Retinal pigment epithelial cell (primary cell): ENCODE measurements around the gene OSGEP.

Experiments
- DNase-seq: peaks from one replicate; pipeline ENCODE4 v3.0.0-alpha.2; 2010; ENCODE audit warnings: low read depth
- H3K4me3 ChIP-seq: 2 replicates; pipeline ENCODE4 v1.5.1; 2011; ENCODE audit warnings: mild to moderate bottlenecking, low read length, control low read depth, moderate library complexity
- TF ChIP-seq, protein P1 (sequence below): conservative IDR thresholded peaks from 2 replicates; pipeline ENCODE4 v1.5.1; 2011; ENCODE audit warnings: low read depth, low read length, control low read depth, inconsistent platforms

The OSGEP gene

DNA sequence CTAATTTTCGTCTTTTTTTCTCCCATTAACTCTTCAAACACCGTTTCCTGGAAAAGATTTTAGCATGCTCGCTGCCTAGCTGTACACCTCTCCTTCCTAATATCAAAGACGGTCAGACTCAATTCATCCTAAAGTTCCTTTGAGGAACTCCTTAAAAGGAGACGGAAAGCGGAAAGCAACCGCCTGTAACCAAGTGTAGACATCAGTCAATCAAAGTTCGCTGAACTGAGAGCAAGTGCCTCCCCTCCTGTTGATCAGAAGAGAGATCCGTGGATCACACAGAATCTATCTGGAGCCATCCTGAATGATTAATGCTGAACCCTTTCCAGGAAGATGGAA, 40.9 kb downstream of the OSGEP start:
- DNase-seq = no peak
- TF ChIP-seq, protein P1, sequence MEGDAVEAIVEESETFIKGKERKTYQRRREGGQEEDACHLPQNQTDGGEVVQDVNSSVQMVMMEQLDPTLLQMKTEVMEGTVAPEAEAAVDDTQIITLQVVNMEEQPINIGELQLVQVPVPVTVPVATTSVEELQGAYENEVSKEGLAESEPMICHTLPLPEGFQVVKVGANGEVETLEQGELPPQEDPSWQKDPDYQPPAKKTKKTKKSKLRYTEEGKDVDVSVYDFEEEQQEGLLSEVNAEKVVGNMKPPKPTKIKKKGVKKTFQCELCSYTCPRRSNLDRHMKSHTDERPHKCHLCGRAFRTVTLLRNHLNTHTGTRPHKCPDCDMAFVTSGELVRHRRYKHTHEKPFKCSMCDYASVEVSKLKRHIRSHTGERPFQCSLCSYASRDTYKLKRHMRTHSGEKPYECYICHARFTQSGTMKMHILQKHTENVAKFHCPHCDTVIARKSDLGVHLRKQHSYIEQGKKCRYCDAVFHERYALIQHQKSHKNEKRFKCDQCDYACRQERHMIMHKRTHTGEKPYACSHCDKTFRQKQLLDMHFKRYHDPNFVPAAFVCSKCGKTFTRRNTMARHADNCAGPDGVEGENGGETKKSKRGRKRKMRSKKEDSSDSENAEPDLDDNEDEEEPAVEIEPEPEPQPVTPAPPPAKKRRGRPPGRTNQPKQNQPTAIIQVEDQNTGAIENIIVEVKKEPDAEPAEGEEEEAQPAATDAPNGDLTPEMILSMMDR = no peak
- H3K4me3 ChIP-seq = peak overlapping the region; percentile 92

DNA sequence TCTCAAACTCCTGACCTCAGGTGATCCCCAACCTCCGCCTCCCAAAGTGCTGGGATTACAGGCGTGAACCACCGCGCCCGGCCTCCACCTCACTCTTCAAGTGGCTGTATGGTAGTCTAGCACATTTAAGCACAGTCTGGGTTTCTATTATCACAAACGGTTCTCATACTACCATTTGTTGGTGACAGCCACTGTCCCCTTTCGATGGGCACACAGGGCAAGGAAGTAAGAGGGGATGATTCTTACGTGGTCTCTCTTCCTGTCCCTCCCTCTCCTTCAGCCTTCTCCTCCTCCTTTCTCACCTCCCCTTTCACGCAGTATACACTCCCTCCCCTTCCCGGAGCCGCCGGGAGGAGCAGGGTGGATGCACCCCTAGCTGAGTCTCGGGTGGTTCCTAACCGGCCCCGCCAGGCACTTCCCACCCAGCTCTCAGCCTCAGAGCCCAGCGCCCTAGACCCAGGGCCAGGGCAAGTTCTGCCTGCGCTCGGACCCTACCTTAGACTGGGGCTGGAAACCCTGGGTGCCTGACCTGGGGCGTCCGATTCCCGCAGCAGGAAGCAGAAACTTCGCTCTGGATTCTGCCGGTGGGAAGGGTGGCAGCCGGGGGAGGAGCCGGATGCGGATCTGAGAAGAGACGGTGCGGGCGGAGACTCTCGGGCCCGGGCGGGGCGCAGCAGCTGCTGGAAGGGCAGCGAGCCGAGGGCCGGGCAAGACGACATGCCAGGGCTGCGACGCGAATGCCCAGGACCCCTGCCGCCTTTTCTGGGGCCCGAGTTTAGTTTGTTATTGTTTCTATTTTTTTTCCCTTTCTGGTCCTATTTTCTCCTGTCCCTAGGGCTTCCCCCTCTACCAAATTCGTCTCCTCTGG, 41.5 kb downstream of the OSGEP start, which contains the start of gene TEP1:
Gene TEP1 (minus strand): TSS at position 626 of the 868 bp plus-strand sequence. CDS start 5,062 bp downstream, outside the sequence.
- peak within 1 kb of the TSS; percentile 92 for H3K4me3 ChIP-seq
- TF ChIP-seq, protein P1 = no peak
- DNase-seq = peak; percentile 30

DNA sequence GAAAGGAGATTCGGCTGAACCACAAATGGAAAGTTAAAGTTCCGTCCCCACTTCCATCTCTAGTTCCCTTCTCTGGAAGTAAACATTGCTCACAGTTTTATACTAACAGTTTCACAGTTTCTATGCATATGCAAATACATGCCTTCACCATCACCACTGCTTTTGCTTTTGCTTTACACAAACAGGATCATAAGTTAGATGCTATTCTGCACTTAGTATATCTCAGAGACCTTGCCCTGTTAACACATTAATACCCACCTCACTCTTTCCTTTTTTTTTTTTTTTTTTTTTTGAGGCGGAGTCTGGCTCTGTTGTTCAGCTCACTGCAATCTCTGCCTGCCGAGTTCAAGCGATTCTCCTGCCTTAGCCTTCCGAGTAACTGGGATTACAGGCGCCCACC, 42.2 kb downstream of the OSGEP start:
- no peak for DNase-seq
- H3K4me3 ChIP-seq = peak overlapping the region; percentile 92
- TF ChIP-seq, protein P1 = no peak

DNA sequence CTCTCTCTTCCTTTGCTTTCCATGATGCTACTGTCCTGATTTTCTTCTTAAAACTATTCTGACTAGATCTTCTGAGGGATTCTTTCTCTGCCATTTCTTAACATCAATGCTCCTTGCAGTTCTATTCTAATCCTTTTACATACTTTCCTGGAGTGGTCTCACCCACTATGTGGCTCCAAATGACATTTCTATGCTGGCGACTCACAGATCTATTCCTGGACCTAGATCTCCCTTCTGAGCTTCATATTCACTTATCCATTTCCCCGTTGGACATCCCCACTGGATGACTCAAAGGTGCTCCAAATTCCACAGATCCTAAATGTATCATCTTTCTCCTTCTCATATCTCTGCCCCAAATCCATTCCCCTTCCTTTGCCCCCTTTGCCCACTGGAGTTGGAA, 45.4 kb downstream of the OSGEP start:
- H3K4me3 ChIP-seq = no peak overlapping the region
- no peak for DNase-seq
- TF ChIP-seq, protein P1 = no peak

DNA sequence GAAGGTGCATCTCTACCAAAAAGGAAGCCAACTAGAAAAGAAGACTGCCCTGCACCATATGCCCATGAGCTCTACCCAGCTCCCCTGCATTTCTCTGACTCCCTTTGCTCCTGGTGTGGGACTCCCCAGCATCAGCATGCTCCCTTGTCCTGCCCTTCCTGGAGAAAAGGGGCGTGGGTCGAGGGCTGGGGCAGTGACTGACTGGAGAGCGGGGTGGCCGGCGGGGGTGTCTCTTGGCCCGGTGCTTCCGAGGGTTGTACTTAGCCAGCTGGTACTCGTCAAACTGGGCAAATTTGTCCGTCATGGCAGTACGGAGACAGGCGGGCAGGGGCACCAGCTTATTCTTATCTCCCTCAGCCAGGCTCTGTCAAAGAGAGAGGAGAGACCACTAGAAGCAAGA, 51.1 kb downstream of the OSGEP start:
- no peak for DNase-seq
- H3K4me3 ChIP-seq = no peak overlapping the region
- TF ChIP-seq, protein P1 = no peak

DNA sequence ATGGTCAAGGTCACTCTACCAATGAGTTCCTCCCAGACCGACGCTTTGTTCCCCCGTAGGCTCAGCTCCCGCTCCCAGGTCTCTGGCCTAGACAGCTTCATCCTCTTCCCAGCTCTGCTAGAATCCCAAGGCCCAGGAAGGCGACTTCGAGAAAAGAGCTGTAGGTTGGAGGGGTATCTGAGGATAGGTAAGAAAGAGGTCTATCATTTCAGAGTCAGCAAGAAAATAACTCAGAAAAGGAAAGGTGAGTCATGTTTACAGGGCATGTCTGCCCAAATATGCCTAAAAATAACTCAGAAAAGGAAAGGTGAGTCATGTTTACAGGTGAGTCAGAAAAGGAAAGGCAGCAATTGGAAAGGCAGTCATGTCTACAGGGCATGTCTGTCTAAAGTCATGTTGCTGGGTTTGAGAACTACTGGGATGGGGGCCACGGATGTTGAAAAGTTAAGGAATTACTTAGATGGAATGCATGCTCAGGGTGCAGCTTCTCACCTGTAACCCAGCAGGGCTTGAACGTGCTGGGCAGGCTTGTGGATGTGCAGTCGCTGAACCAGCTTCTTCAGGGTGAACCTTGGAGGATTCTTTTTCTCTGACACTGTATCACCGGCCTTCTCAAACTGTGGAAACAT, 53.5 kb downstream of the OSGEP start:
- no peak overlapping the region for H3K4me3 ChIP-seq
- TF ChIP-seq, protein P1 = no peak
- DNase-seq = no peak

DNA sequence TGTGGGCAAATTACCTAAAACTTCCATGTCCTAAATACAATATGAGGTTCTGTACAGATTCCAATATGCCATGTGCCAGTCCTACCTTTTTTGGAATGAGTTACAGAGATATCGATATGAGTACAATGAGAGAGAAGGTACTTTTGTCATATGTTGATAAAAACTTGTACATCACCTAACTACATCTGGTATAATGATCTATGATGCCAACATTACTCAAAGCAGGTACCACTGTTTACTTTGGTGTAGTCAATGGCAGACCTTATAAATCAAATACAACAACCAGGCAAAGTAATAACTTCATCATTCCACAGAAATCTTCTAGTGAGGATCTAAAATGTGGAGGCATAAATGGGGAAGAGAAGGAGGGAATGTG, 54.0 kb downstream of the OSGEP start:
- no peak overlapping the region for H3K4me3 ChIP-seq
- DNase-seq = no peak
- TF ChIP-seq, protein P1 = no peak
